Ascending aorta (tissue), 2 donors: Measurements from ENCODE around the gene BACE2. TPM values are rescaled to one million over a fixed set of nuclear protein-coding genes. Genes with fewer than 3 reads are reported as not detected.

Source experiments
- DNase-seq, 2 donors: peaks; one replicate each; pipeline ENCODE4 v3.0.0-alpha.2; 2019; ENCODE audit warnings: low spot score in 2 of 2
- H3K27ac ChIP-seq, 2 donors: fragments of 200-600 bp; sonication (generic); one replicate each; pipeline ENCODE4 v1.5.1; 2016 to 2017; ENCODE audit warnings: mild to moderate bottlenecking in 1 of 2
- H3K27me3 ChIP-seq: fragments of 200-600 bp; sonication (generic); one replicate; pipeline ENCODE4 v1.5.1; 2017
- H3K36me3 ChIP-seq, 2 donors: fragments of 200-600 bp; sonication (generic); one replicate each; pipeline ENCODE4 v1.5.1; 2016
- H3K4me1 ChIP-seq, 2 donors: fragments of 200-600 bp; sonication (generic); one replicate each; pipeline ENCODE4 v1.5.1; 2016 to 2017; ENCODE audit warnings: mild to moderate bottlenecking in 1 of 2
- H3K4me3 ChIP-seq, 2 donors: fragments of 200-600 bp; sonication (generic); one replicate each; pipeline ENCODE4 v1.5.1; 2016 to 2017; ENCODE audit warnings: mild to moderate bottlenecking in 1 of 2
- H3K9me3 ChIP-seq, 2 donors: fragments of 200-600 bp; sonication (generic); one replicate each; pipeline ENCODE4 v1.5.1; 2016
- CTCF ChIP-seq, 3 experiments: fragments of 200-600 bp in 2 of 3; fragments of 450-650 bp in 1 of 3; sonication (generic) in 2 of 3; IDR thresholded peaks; one replicate each; pipeline ENCODE4 v1.5.1; 2016 to 2019; ENCODE audit warnings: antibody characterized with exemption in 3 of 3, mild to moderate bottlenecking in 1 of 3, moderate library complexity in 1 of 3
- intact Hi-C: fragments of 100-400 bp; cut with DNase I; formaldehyde crosslinking; loops from one replicate; pipeline ENCODE4 v1.15.1; 2023
- total RNA-seq: library from RNA; depleted of rRNA; stranded (reverse); fragments of >200 nt; gene quantifications from one replicate; pipeline ENCODE4 v1.1.0, GENCODE V29; 2016

Gene BACE2
- total RNA-seq, 1 donor from 2014 or later: 151 TPM

- DNase-seq: no peak
- intact Hi-C loops: no loop called here
- Histone ChIP-seq H3K36me3 (peaks cover 16 to 34% of the 10 kb centered on the region in 2 donors), H3K4me3 (no peak overlapping the region), H3K9me3 (no peaks in the 10 kb centered on the region), H3K27me3 (no peaks in the 10 kb centered on the region), H3K4me1 (no peaks in the 10 kb centered on the region), H3K27ac (no peak overlapping the region)
- no peak for TF ChIP-seq CTCF (IDR thresholded peaks at IDR 0.05)
These were observed 58.9 kb downstream of the BACE2 start for GRCh38 chr21:41226853-41227252.

- Histone ChIP-seq H3K27me3 (no peaks in the 10 kb centered on the region), H3K4me1 (no peaks in the 10 kb centered on the region), H3K4me3 (no peak overlapping the region), H3K27ac (no peak overlapping the region), H3K9me3 (no peaks in the 10 kb centered on the region), H3K36me3 (peaks cover 16 to 34% of the 10 kb centered on the region in 2 donors)
- DNase-seq: no peak
- TF ChIP-seq CTCF (IDR thresholded peaks at IDR 0.05): no peak
- intact Hi-C loops: no loop called here
These were observed 59.5 kb downstream of the BACE2 start for GRCh38 chr21:41227357-41228005.

GRCh38 chr21:41228006-41228370, 60.0 kb downstream of the BACE2 start:
- peaks cover 16 to 34% of the 10 kb centered on the region in 2 donors for H3K36me3 ChIP-seq
- intact Hi-C loops: no loop called here

GRCh38 chr21:41228492-41228891, 60.5 kb downstream of the BACE2 start:
- intact Hi-C loops: no loop called here
- H3K9me3 ChIP-seq: no peaks in the 10 kb centered on the region
- no peak for TF ChIP-seq CTCF (IDR thresholded peaks at IDR 0.05)
- no peaks in the 10 kb centered on the region for H3K27me3 ChIP-seq
- DNase-seq: no peak
- H3K27ac ChIP-seq: no peak overlapping the region
- H3K4me3 ChIP-seq: no peak overlapping the region
- peaks cover 16 to 34% of the 10 kb centered on the region in 2 donors for H3K36me3 ChIP-seq
- H3K4me1 ChIP-seq: no peaks in the 10 kb centered on the region

More at GRCh38 chr21:41228006-41228370, 60.0 kb downstream of the BACE2 start:
- Histone ChIP-seq H3K27me3 (no peaks in the 10 kb centered on the region), H3K4me1 (no peaks in the 10 kb centered on the region), H3K9me3 (no peaks in the 10 kb centered on the region), H3K27ac (no peak overlapping the region), H3K4me3 (no peak overlapping the region)
- no peak for DNase-seq
- no peak for TF ChIP-seq CTCF (IDR thresholded peaks at IDR 0.05)

- H3K27ac ChIP-seq: no peak overlapping the region
These were observed 61.0 kb downstream of the BACE2 start for GRCh38 chr21:41228958-41229357.

More at GRCh38 chr21:41228958-41229357, 61.0 kb downstream of the BACE2 start:
- TF ChIP-seq CTCF (IDR thresholded peaks at IDR 0.05): no peak
- H3K4me3 ChIP-seq: no peak overlapping the region
- H3K27me3 ChIP-seq: no peaks in the 10 kb centered on the region
- intact Hi-C loops: no loop called here
- no peaks in the 10 kb centered on the region for H3K9me3 ChIP-seq
- H3K36me3 ChIP-seq: peaks cover 16 to 34% of the 10 kb centered on the region in 2 donors
- no peaks in the 10 kb centered on the region for H3K4me1 ChIP-seq
- DNase-seq: no peak
